Lower lobe of right lung (tissue), 2 donors: ENCODE data around the gene MAPKBP1. TPM values are rescaled to one million over a fixed set of nuclear protein-coding genes. Genes with fewer than 3 reads are reported as not detected.

Experiments
- ATAC-seq, 2 donors: fragments of 200-7000 bp; cut with Tn5 transposase; one replicate each; pipeline ENCODE4 v1.9.1; 2020 to 2022; ENCODE audit warnings: mild to moderate bottlenecking in 2 of 2, moderate library complexity in 2 of 2
- DNase-seq: peaks from one replicate; pipeline ENCODE4 v3.0.0-alpha.2; 2020
- H3K27ac ChIP-seq: fragments of 200-600 bp; one replicate; pipeline ENCODE4 v1.8.0; 2022
- H3K27me3 ChIP-seq: fragments of 200-600 bp; one replicate; pipeline ENCODE4 v1.8.0; 2022; ENCODE audit warnings: low read depth
- H3K36me3 ChIP-seq: fragments of 200-600 bp; one replicate; pipeline ENCODE4 v1.8.0; 2022; ENCODE audit warnings: mild to moderate bottlenecking
- H3K4me1 ChIP-seq: fragments of 200-600 bp; one replicate; pipeline ENCODE4 v1.8.0; 2022
- H3K4me3 ChIP-seq: fragments of 200-600 bp; one replicate; pipeline ENCODE4 v1.8.0; 2022; ENCODE audit warnings: mild to moderate bottlenecking
- H3K9me3 ChIP-seq: fragments of 200-600 bp; one replicate; pipeline ENCODE4 v1.8.0; 2022
- CTCF ChIP-seq: fragments of 200-600 bp; IDR thresholded peaks from one replicate; pipeline ENCODE4 v1.8.0; 2022; ENCODE audit warnings: antibody characterized with exemption, mild to moderate bottlenecking
- intact Hi-C: fragments of 100-400 bp; cut with DNase I; formaldehyde crosslinking; loops from one replicate; pipeline ENCODE4 v1.11.0; 2022
- total RNA-seq: library from RNA; stranded (reverse); fragmentation: NEBNext Ultra II Directional; extraction: Animal tissue kit (Norgen Biotek cat#: 25700); gene quantifications from one replicate; pipeline ENCODE4 v1.2.1, GENCODE V29; 2021
- donor health status: DM: no; HTN: yes; CAD: no; lungs with severe emphysema.

MAPKBP1 gene
- total RNA-seq, 1 donor from 2014 or later: 17.0 TPM

- Histone ChIP-seq H3K36me3 (no peaks in the 10 kb centered on the region), H3K4me3 (no peak overlapping the region), H3K27ac (no peak overlapping the region), H3K9me3 (no peaks in the 10 kb centered on the region), H3K4me1 (no peaks in the 10 kb centered on the region), H3K27me3 (no peaks in the 10 kb centered on the region)
- peak; percentile 30 to 45 for ATAC-seq
- TF ChIP-seq CTCF: no peak
- intact Hi-C loops: no loop called here
- DNase-seq: peak; percentile 84
These were observed 88.3 kb downstream of the MAPKBP1 start for GRCh38 chr15:41862515-41863116.

DNA sequence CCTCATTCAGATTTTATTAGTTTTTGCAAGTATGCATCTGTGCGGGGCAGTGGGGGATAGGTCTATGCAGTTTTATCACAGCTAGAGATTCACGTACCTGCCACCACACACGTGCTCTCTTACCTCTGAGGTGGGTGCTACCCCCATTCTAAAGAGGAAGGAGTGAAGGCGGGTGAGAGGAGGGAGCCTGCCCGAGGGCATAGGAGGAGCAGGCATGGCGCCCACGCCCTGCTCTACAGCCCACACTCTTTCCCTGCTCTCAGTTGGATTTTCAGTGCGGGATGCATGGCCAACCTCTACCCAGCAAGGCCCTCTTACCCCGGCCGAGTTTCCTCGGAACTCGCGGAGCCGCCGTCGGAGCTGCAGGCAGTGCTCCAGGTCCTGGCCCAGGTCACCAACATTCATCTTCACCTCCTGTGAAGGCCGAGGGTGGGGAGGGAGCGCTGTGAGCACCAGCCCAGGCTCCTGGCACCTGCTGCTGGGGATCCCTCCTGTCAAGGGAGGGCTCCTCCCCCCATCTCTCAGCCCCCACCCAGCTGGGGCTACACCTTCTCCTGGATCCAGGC, 91.3 kb downstream of the MAPKBP1 start:
- H3K27ac ChIP-seq: no peak overlapping the region
- H3K4me3 ChIP-seq: no peak overlapping the region
- no peaks in the 10 kb centered on the region for H3K4me1 ChIP-seq
- DNase-seq (no peak), ATAC-seq (no peak)
- intact Hi-C loops: no loop called here
- TF ChIP-seq CTCF: no peak
- H3K9me3 ChIP-seq: no peaks in the 10 kb centered on the region
- H3K27me3 ChIP-seq: no peaks in the 10 kb centered on the region
- no peaks in the 10 kb centered on the region for H3K36me3 ChIP-seq

DNA sequence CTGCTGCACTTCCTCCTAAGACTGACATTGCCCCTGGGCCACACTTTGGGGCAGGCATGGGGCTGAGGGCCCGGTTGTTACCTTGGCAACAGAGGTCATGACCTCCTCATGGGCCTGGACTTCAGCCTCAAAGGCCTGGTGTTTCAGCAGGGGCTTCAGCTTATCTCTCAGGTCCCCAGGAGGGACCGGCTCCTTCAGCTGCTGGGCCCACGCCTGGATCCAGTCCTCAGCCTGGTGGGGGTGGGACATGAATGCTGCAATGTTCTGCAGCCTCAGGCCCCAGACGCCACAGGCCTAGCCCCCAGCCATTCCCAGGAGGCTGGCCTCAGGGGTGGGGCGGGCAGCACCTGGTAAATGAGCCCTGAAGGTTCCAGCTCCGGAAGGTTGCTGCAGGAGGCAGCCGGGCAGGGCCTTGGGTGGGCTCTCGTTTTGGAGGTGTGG, 92.0 kb downstream of the MAPKBP1 start:
- intact Hi-C loops: no loop called here
- TF ChIP-seq CTCF: no peak
- Histone ChIP-seq H3K4me1 (no peaks in the 10 kb centered on the region), H3K27ac (no peak overlapping the region), H3K27me3 (no peaks in the 10 kb centered on the region), H3K4me3 (no peak overlapping the region), H3K36me3 (no peaks in the 10 kb centered on the region), H3K9me3 (no peaks in the 10 kb centered on the region)
- ATAC-seq: no peak
- DNase-seq: no peak

GRCh38 chr15:41866872-41867579, 92.7 kb downstream of the MAPKBP1 start:
- no peak for DNase-seq
- intact Hi-C loops: no loop called here
- TF ChIP-seq CTCF: no peak

GRCh38 chr15:41868321-41868720, 94.0 kb downstream of the MAPKBP1 start:
- intact Hi-C loops: no loop called here
- no peak for TF ChIP-seq CTCF
- H3K4me3 ChIP-seq: no peak overlapping the region
- H3K9me3 ChIP-seq: no peaks in the 10 kb centered on the region
- DNase-seq (no peak), ATAC-seq (no peak)
- H3K27me3 ChIP-seq: no peaks in the 10 kb centered on the region
- no peaks in the 10 kb centered on the region for H3K36me3 ChIP-seq
- no peak overlapping the region for H3K27ac ChIP-seq
- no peaks in the 10 kb centered on the region for H3K4me1 ChIP-seq

More at GRCh38 chr15:41866872-41867579, 92.7 kb downstream of the MAPKBP1 start:
- Histone ChIP-seq H3K4me1 (no peaks in the 10 kb centered on the region), H3K27me3 (no peaks in the 10 kb centered on the region), H3K27ac (no peak overlapping the region), H3K36me3 (no peaks in the 10 kb centered on the region), H3K4me3 (no peak overlapping the region), H3K9me3 (no peaks in the 10 kb centered on the region)
- no peak for ATAC-seq
